PC-3 (cell line): Measurements from ENCODE around the gene PLIN3.

Experiments
- CTCF ChIP-seq: fragments of 300-600 bp; sonication (generic); conservative IDR thresholded peaks from 2 replicates; pipeline ENCODE4 v1.5.1; 2017; ENCODE audit warnings: antibody characterized with exemption, low read depth, mild to moderate bottlenecking, low read length
- EZH2 ChIP-seq: fragments of 300-600 bp; sonication (generic); IDR thresholded peaks from one replicate; pipeline ENCODE4 v1.6.1; 2017; ENCODE audit warnings: antibody characterized with exemption, mild to moderate bottlenecking, low read length; ENCODE audit not compliant: unreplicated experiment
- EZH2phosphoT487 ChIP-seq: fragments of 300-600 bp; sonication (generic); IDR thresholded peaks from 2 replicates; pipeline ENCODE4 v1.6.1; 2018; ENCODE audit warnings: mild to moderate bottlenecking, antibody characterized with exemption, low read length, borderline replicate concordance

GRCh38 chr19:4815426-4816201, 51.9 kb downstream of the PLIN3 start:
- no peak for TF ChIP-seq CTCF
- no peak for TF ChIP-seq EZH2phosphoT487
- TF ChIP-seq EZH2, result no peak
